IPS-15b (cell line): Measurements from ENCODE around the gene JAK2.
A peak's percentile ranks its signal among the peaks of the same experiment; 100 is the strongest.
"Not testable (repeated sequence)": the region's sequence is repeated elsewhere in the genome, so short reads cannot be mapped to it uniquely, and the experiment has no call there.

ENCODE experiments used
- H3K27me3 ChIP-seq: one replicate; pipeline ENCODE4 v1.6.1; 2013; ENCODE audit warnings: low read length; ENCODE audit not compliant: control insufficient read depth, insufficient read depth
- H3K36me3 ChIP-seq: one replicate; pipeline ENCODE4 v1.6.1; 2013; ENCODE audit warnings: low read length; ENCODE audit not compliant: control insufficient read depth, insufficient read depth
- H3K4me1 ChIP-seq: one replicate; pipeline ENCODE4 v1.6.1; 2013; ENCODE audit warnings: mild to moderate bottlenecking, low read length; ENCODE audit not compliant: control insufficient read depth, insufficient read depth
- H3K4me3 ChIP-seq: one replicate; pipeline ENCODE4 v1.5.1; 2013; ENCODE audit warnings: low read depth, low read length
- H3K9ac ChIP-seq: one replicate; pipeline ENCODE4 v1.6.1; 2013; ENCODE audit warnings: low read depth, mild to moderate bottlenecking, low read length
- H3K9me3 ChIP-seq: one replicate; pipeline ENCODE4 v1.6.1; 2013; ENCODE audit warnings: mild to moderate bottlenecking, low read length; ENCODE audit not compliant: control insufficient read depth, insufficient read depth

Gene JAK2

GRCh38 chr9:4984621-4985385, at the start of gene JAK2:
JAK2 (plus strand) TSS chr9:4985272; CDS start chr9:5021988, 36,716 bp downstream.
- Histone ChIP-seq H3K9me3 (no peaks in the 10 kb centered on the region), H3K4me3 (peak within 1 kb of the TSS; percentile 75), H3K4me1 (peaks cover 10% of the 10 kb centered on the region), H3K9ac (peak within 1 kb of the TSS; percentile 58), H3K27me3 (peaks cover 15% of the 10 kb centered on the region), H3K36me3 (no peaks in the 10 kb centered on the region)

- no peaks in the 10 kb centered on the region for H3K36me3 ChIP-seq
- H3K9me3 ChIP-seq, result no peaks in the 10 kb centered on the region
- no peaks in the 10 kb centered on the region for H3K4me1 ChIP-seq
- H3K9ac ChIP-seq, result no peak overlapping the region
- no peak overlapping the region for H3K4me3 ChIP-seq
- H3K27me3 ChIP-seq, result no peaks in the 10 kb centered on the region
Measured at GRCh38 chr9:4936277-4936676, 48.8 kb upstream of the JAK2 start.

- H3K9ac ChIP-seq, result no peak overlapping the region
- no peaks in the 10 kb centered on the region for H3K4me1 ChIP-seq
- no peaks in the 10 kb centered on the region for H3K27me3 ChIP-seq
- no peak overlapping the region for H3K4me3 ChIP-seq
- no peaks in the 10 kb centered on the region for H3K9me3 ChIP-seq
- no peaks in the 10 kb centered on the region for H3K36me3 ChIP-seq
Measured at GRCh38 chr9:4936823-4937222, 48.2 kb upstream of the JAK2 start.

- H3K9ac ChIP-seq, result no peak overlapping the region
- no peaks in the 10 kb centered on the region for H3K27me3 ChIP-seq
- no peak overlapping the region for H3K4me3 ChIP-seq
- no peaks in the 10 kb centered on the region for H3K9me3 ChIP-seq
- no peaks in the 10 kb centered on the region for H3K4me1 ChIP-seq
- H3K36me3 ChIP-seq, result no peaks in the 10 kb centered on the region
Measured at GRCh38 chr9:4937446-4937845, 47.6 kb upstream of the JAK2 start.

GRCh38 chr9:4938496-4938895, 46.6 kb upstream of the JAK2 start:
- Histone ChIP-seq H3K4me1 (no peaks in the 10 kb centered on the region), H3K4me3 (no peak overlapping the region), H3K36me3 (no peaks in the 10 kb centered on the region), H3K9ac (no peak overlapping the region), H3K9me3 (no peaks in the 10 kb centered on the region), H3K27me3 (no peaks in the 10 kb centered on the region)

- Histone ChIP-seq H3K36me3 (no peaks in the 10 kb centered on the region), H3K27me3 (no peaks in the 10 kb centered on the region), H3K4me1 (no peaks in the 10 kb centered on the region), H3K9ac (no peak overlapping the region), H3K9me3 (no peaks in the 10 kb centered on the region), H3K4me3 (no peak overlapping the region)
Measured at GRCh38 chr9:4939118-4939561, 45.9 kb upstream of the JAK2 start.

GRCh38 chr9:4942042-4942691, 42.9 kb upstream of the JAK2 start:
- not testable (repeated sequence) for H3K4me3 ChIP-seq, H3K9me3 ChIP-seq, H3K36me3 ChIP-seq, H3K9ac ChIP-seq, H3K4me1 ChIP-seq, H3K27me3 ChIP-seq

- H3K9ac ChIP-seq, result no peak overlapping the region
- no peaks in the 10 kb centered on the region for H3K27me3 ChIP-seq
- H3K4me3 ChIP-seq, result no peak overlapping the region
- H3K4me1 ChIP-seq, result no peaks in the 10 kb centered on the region
- H3K36me3 ChIP-seq, result no peaks in the 10 kb centered on the region
- H3K9me3 ChIP-seq, result no peaks in the 10 kb centered on the region
Measured at GRCh38 chr9:4943346-4943745, 41.7 kb upstream of the JAK2 start.

GRCh38 chr9:4944431-4945211, 40.5 kb upstream of the JAK2 start:
- H3K4me1 ChIP-seq, H3K4me3 ChIP-seq, H3K27me3 ChIP-seq, H3K36me3 ChIP-seq, H3K9me3 ChIP-seq, H3K9ac ChIP-seq: not testable (repeated sequence)

GRCh38 chr9:4946937-4947336, 38.1 kb upstream of the JAK2 start:
- no peaks in the 10 kb centered on the region for H3K36me3 ChIP-seq
- no peak overlapping the region for H3K4me3 ChIP-seq
- no peaks in the 10 kb centered on the region for H3K4me1 ChIP-seq
- H3K9me3 ChIP-seq, result no peaks in the 10 kb centered on the region
- H3K9ac ChIP-seq, result no peak overlapping the region
- H3K27me3 ChIP-seq, result no peaks in the 10 kb centered on the region

GRCh38 chr9:4955836-4956235, 29.2 kb upstream of the JAK2 start:
- Histone ChIP-seq H3K36me3 (no peaks in the 10 kb centered on the region), H3K4me3 (no peak overlapping the region), H3K4me1 (no peaks in the 10 kb centered on the region), H3K27me3 (no peaks in the 10 kb centered on the region), H3K9ac (no peak overlapping the region), H3K9me3 (no peaks in the 10 kb centered on the region)
